Measurements from ENCODE around the gene RAB30.

DNA sequence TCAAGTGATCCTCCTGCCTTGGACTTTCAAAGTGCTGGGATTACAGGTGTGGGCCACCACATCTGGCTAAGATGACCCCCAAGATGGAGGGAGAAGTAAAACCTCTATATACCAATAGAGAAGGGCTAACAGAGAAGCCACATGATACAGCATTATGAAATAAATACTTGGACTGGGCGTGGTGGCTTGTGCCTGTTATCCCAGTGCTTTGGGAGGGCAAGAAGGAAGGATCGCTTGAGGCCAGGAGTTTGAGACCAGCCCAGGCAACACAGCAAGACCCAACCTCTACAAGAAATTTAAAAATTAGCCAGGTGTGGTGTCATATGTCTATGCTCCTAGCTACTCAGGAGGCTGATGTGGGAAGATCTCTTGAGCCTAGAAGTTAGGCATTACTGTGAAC lies 61.7 kb downstream of the RAB30 start:
- TF ChIP-seq, protein P1, sequence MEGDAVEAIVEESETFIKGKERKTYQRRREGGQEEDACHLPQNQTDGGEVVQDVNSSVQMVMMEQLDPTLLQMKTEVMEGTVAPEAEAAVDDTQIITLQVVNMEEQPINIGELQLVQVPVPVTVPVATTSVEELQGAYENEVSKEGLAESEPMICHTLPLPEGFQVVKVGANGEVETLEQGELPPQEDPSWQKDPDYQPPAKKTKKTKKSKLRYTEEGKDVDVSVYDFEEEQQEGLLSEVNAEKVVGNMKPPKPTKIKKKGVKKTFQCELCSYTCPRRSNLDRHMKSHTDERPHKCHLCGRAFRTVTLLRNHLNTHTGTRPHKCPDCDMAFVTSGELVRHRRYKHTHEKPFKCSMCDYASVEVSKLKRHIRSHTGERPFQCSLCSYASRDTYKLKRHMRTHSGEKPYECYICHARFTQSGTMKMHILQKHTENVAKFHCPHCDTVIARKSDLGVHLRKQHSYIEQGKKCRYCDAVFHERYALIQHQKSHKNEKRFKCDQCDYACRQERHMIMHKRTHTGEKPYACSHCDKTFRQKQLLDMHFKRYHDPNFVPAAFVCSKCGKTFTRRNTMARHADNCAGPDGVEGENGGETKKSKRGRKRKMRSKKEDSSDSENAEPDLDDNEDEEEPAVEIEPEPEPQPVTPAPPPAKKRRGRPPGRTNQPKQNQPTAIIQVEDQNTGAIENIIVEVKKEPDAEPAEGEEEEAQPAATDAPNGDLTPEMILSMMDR (IDR thresholded peaks at IDR 0.05): no peak
- no peak for TF ChIP-seq EZH2 (IDR thresholded peaks at IDR 0.05)

All from neural progenitor cell (in vitro differentiated cells).